Measurements from ENCODE around the gene MTHFD2L. TPM values are rescaled to one million over a fixed set of nuclear protein-coding genes. Genes with fewer than 3 reads are reported as not detected.

Gene MTHFD2L
- total RNA-seq, 1 experiment from 2014 or later: 8.9 TPM

DNA sequence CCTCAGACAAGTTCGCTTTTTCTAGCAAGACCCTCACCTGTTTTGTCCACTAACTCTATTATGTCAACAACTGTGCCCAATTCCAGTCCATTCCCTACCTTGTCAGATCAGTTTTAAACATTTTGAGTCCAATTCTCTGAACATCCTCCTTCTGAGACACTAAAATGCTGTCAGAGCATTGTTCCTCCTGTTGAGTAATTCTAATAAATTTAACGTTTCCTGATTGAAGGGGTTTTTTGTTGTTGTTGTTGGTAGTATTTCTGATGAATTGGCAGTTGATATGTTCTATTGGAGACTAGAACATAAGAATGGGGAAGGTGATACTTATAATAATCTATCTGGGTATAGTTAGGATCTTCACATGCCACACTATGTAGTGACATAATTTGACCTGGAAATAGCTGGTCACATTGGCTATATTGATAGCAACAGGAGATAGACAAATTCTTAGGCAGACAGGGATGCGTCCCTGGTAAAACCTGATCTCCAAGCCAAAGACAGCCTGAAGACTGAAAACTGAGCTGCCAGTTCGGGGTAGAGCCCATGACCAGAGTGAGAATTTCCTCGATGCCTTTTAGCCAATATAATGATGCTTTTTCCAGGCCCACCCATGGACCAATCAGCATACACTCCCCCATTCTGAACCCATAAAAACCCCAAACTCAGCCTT lies 46.5 kb upstream of the MTHFD2L start:
- H2AFZ ChIP-seq: no peak overlapping the region
- H3K27me3 ChIP-seq (ENCODE audit: insufficient read depth, low read depth): no peaks in the 10 kb centered on the region
- no peaks in the 10 kb centered on the region for H4K20me1 ChIP-seq (ENCODE audit: insufficient read depth)
- H3K79me2 ChIP-seq (ENCODE audit: low read depth): no peaks in the 10 kb centered on the region
- no peaks in the 10 kb centered on the region for H3K36me3 ChIP-seq (ENCODE audit: low read depth)
- TF ChIP-seq EZH2 (IDR thresholded peaks at IDR 0.05; ENCODE audit: low read depth): no peak
- TF ChIP-seq, protein P1, sequence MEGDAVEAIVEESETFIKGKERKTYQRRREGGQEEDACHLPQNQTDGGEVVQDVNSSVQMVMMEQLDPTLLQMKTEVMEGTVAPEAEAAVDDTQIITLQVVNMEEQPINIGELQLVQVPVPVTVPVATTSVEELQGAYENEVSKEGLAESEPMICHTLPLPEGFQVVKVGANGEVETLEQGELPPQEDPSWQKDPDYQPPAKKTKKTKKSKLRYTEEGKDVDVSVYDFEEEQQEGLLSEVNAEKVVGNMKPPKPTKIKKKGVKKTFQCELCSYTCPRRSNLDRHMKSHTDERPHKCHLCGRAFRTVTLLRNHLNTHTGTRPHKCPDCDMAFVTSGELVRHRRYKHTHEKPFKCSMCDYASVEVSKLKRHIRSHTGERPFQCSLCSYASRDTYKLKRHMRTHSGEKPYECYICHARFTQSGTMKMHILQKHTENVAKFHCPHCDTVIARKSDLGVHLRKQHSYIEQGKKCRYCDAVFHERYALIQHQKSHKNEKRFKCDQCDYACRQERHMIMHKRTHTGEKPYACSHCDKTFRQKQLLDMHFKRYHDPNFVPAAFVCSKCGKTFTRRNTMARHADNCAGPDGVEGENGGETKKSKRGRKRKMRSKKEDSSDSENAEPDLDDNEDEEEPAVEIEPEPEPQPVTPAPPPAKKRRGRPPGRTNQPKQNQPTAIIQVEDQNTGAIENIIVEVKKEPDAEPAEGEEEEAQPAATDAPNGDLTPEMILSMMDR (conservative IDR thresholded peaks at IDR 0.05): no peak
- H3F3A ChIP-seq (ENCODE audit: insufficient read depth, low read depth): peaks cover 35% of the 10 kb centered on the region
- POLR2A ChIA-PET (ENCODE audit: unreplicated experiment): no interaction called here
- DNase-seq: no peak
- CTCF ChIA-PET: no interaction called here
- no peak overlapping the region for H3K4me3 ChIP-seq
- intact Hi-C loops (cut with micrococcal nuclease; ENCODE audit: unreplicated experiment): no loop called here
- no peaks in the 10 kb centered on the region for H3K9me2 ChIP-seq (ENCODE audit: insufficient read depth)
- H3K4me2 ChIP-seq: no peak overlapping the region
- TSS peak; percentile 55 for BruUV-seq (replicated peaks)
- H3K27ac ChIP-seq: no peak overlapping the region
- H3K9me3 ChIP-seq (ENCODE audit: insufficient read depth, low read depth): no peaks in the 10 kb centered on the region
- peaks cover 41% of the 10 kb centered on the region for H3K4me1 ChIP-seq (replicated peaks; ENCODE audit: insufficient read depth)

DNA sequence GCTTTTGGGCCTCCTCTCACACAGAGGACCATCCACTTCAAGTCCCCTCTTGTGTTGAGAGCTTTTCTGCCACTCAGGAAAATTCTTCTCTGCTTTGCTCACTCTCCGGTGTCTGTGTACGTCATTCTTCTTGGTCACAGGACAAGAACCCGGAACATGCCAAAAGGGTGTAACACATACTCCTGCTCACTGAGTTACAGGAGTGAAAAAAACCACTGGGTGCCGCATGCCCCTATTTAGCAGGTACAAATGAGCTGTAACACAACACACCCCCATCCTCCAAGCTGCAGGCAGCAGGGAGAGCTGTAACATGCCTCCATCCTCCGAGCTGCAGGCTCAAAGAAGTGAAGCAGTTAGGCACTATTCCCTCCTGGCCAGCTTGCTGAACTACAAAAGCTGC lies 45.9 kb upstream of the MTHFD2L start:
- H3K4me1 ChIP-seq (replicated peaks; ENCODE audit: insufficient read depth): peaks cover 45% of the 10 kb centered on the region
- no peaks in the 10 kb centered on the region for H3K9me2 ChIP-seq (ENCODE audit: insufficient read depth)
- no peak overlapping the region for H3K4me2 ChIP-seq
- no peaks in the 10 kb centered on the region for H3K27me3 ChIP-seq (ENCODE audit: insufficient read depth, low read depth)
- peaks cover 35% of the 10 kb centered on the region for H3F3A ChIP-seq (ENCODE audit: insufficient read depth, low read depth)
- no peaks in the 10 kb centered on the region for H3K79me2 ChIP-seq (ENCODE audit: low read depth)
- BruUV-seq (replicated peaks): no TSS peak
- no peaks in the 10 kb centered on the region for H3K9me3 ChIP-seq (ENCODE audit: insufficient read depth, low read depth)
- no peak overlapping the region for H2AFZ ChIP-seq
- no peak for TF ChIP-seq EZH2 (IDR thresholded peaks at IDR 0.05; ENCODE audit: low read depth)
- TF ChIP-seq, protein P1 (conservative IDR thresholded peaks at IDR 0.05): no peak
- no peaks in the 10 kb centered on the region for H4K20me1 ChIP-seq (ENCODE audit: insufficient read depth)
- CTCF ChIA-PET: no interaction called here
- intact Hi-C loops (cut with micrococcal nuclease; ENCODE audit: unreplicated experiment): no loop called here
- peak in 1 of 2 experiments; percentile 19 for DNase-seq
- POLR2A ChIA-PET (ENCODE audit: unreplicated experiment): no interaction called here
- no peak overlapping the region for H3K27ac ChIP-seq
- no peak overlapping the region for H3K4me3 ChIP-seq
- H3K36me3 ChIP-seq (ENCODE audit: low read depth): no peaks in the 10 kb centered on the region

DNA sequence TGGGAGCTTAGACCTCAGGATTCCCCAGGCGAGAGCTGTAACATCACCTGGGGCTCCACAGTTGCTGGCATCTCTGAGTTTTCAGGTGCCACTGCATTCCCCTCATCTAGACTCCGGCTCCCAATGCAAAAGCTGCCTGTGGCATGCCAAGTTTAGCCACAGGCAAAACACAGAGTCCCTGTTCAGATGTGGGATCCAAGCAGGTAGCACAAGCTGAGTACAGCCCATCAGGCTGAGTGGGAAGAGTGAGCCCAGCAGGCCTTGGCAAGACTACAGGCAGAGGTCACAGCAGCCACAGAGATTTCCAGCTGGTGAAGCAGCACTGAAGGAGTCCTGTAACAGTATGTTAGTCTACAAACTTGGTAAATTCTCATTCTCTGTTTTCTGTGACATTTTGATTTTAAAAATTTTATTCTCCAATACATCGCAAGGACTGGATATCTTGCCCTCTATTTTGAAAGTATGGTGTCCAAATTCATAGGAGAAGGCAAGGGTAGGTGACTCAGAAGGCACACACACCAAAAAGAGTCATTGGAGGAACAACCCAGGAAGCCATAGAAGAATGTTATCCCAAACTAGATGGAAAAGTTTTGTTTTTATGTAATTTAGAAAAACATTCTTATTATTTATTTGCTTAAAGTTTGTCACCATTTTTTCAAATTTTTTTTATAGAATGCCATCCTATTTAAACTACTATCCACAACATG lies 45.4 kb upstream of the MTHFD2L start:
- no peaks in the 10 kb centered on the region for H3K36me3 ChIP-seq (ENCODE audit: low read depth)
- H3K9me3 ChIP-seq (ENCODE audit: insufficient read depth, low read depth): no peaks in the 10 kb centered on the region
- H3K27me3 ChIP-seq (ENCODE audit: insufficient read depth, low read depth): no peaks in the 10 kb centered on the region
- intact Hi-C loops (cut with micrococcal nuclease; ENCODE audit: unreplicated experiment): no loop called here
- H3K9me2 ChIP-seq (ENCODE audit: insufficient read depth): no peaks in the 10 kb centered on the region
- DNase-seq: no peak
- no TSS peak for BruUV-seq (replicated peaks)
- H3K27ac ChIP-seq: no peak overlapping the region
- no peak overlapping the region for H2AFZ ChIP-seq
- no peaks in the 10 kb centered on the region for H3K79me2 ChIP-seq (ENCODE audit: low read depth)
- H3F3A ChIP-seq (ENCODE audit: insufficient read depth, low read depth): peaks cover 35% of the 10 kb centered on the region
- POLR2A ChIA-PET (ENCODE audit: unreplicated experiment): no interaction called here
- peaks cover 50% of the 10 kb centered on the region for H3K4me1 ChIP-seq (replicated peaks; ENCODE audit: insufficient read depth)
- no peak for TF ChIP-seq EZH2 (IDR thresholded peaks at IDR 0.05; ENCODE audit: low read depth)
- TF ChIP-seq, protein P1 (conservative IDR thresholded peaks at IDR 0.05): no peak
- H3K4me3 ChIP-seq: no peak overlapping the region
- CTCF ChIA-PET: no interaction called here
- no peaks in the 10 kb centered on the region for H4K20me1 ChIP-seq (ENCODE audit: insufficient read depth)
- no peak overlapping the region for H3K4me2 ChIP-seq
